GM23248 (cell line): ENCODE results near the gene ARF4.
"Not testable (repeated sequence)": the region's sequence is repeated elsewhere in the genome, so short reads cannot be mapped to it uniquely, and the experiment has no call there.

Experiments used
- EZH2 ChIP-seq: fragments of 200-600 bp; sonication (generic); IDR thresholded peaks from 2 replicates; pipeline ENCODE4 v1.6.1; 2018; ENCODE audit warnings: antibody characterized with exemption, mild to moderate bottlenecking; ENCODE audit not compliant: insufficient read depth, poor library complexity, severe bottlenecking
- EZH2phosphoT487 ChIP-seq: fragments of 200-600 bp; sonication (generic); IDR thresholded peaks from 2 replicates; pipeline ENCODE4 v1.6.1; 2018; ENCODE audit warnings: antibody characterized with exemption, moderate library complexity, mild to moderate bottlenecking, low read depth; ENCODE audit not compliant: insufficient read depth

GRCh38 chr3:57634259-57634658, 37.1 kb upstream of the ARF4 start:
- TF ChIP-seq EZH2phosphoT487, EZH2: not testable (repeated sequence)
